T-cell (primary cell): Measurements from ENCODE around the gene PHF21A. TPM values are rescaled to one million over a fixed set of nuclear protein-coding genes. Genes with fewer than 3 reads are reported as not detected.

Source experiments
- ATAC-seq, 4 experiments: fragments of 200-7000 bp in 3 of 4; fragments of 150-1000 bp in 1 of 4; cut with Tn5 transposase; replicated peaks in 1 of 4; 1 replicate in 3 of 4; 2 replicates in 1 of 4; pipeline ENCODE4 v1.10.0; 2021; ENCODE audit warnings: moderate library complexity in 3 of 4, mild to moderate bottlenecking in 2 of 4, moderate number of reproducible peaks in 1 of 4
- CTCF ChIA-PET, 2 donors: fragments of 300-600 bp; sonication (Branson Sonifier 250); formaldehyde crosslinking; loops; one replicate each; lab custom pipeline; 2022; ENCODE audit warnings: antibody characterized with exemption in 2 of 2; lab: Charles Lee
- POLR2A ChIA-PET, 2 donors: fragments of 300-600 bp; sonication (Branson Sonifier 250); formaldehyde crosslinking; loops; one replicate each; lab custom pipeline; 2022; ENCODE audit warnings: antibody characterized with exemption in 2 of 2; lab: Charles Lee
- DNase-seq, 35 experiments: peaks; one replicate each; pipeline versions ENCODE4 v3.0.0 to v3.0.0-alpha.2; 2013 to 2023
- H3K27ac ChIP-seq: one replicate; pipeline ENCODE4 v1.5.1; 2013; ENCODE audit warnings: low read length
- H3K27me3 ChIP-seq, 2 experiments: replicated peaks in 1 of 2; 1 replicate in 1 of 2; 2 replicates in 1 of 2; pipeline versions ENCODE4 v1.6.1 to v1.7.0; 2013; ENCODE audit warnings: low read length in 1 of 2, mixed read lengths in 1 of 2; ENCODE audit not compliant: control insufficient read depth in 2 of 2, insufficient read depth in 2 of 2; ENCODE audit errors: extremely low read depth in 1 of 2
- H3K36me3 ChIP-seq, 2 donors: 1 replicate in 1 of 2; 2 replicates in 1 of 2; pipeline versions ENCODE4 v1.6.1 to v1.7.0; 2013; ENCODE audit warnings: low read length in 1 of 2; ENCODE audit not compliant: control insufficient read depth in 2 of 2, insufficient read depth in 1 of 2; ENCODE audit errors: extremely low read depth in 1 of 2
- H3K4me1 ChIP-seq, 2 experiments: 1 replicate in 1 of 2; 2 replicates in 1 of 2; pipeline versions ENCODE4 v1.6.1 to v1.7.0; 2013; ENCODE audit warnings: low read length in 2 of 2, mixed read lengths in 1 of 2; ENCODE audit not compliant: insufficient read depth in 2 of 2, control insufficient read depth in 1 of 2; ENCODE audit errors: extremely low read depth in 1 of 2
- H3K4me3 ChIP-seq, 2 donors: 1 replicate in 1 of 2; 2 replicates in 1 of 2; pipeline versions ENCODE4 v1.5.1 to v1.7.0; 2013; ENCODE audit warnings: mild to moderate bottlenecking in 2 of 2, low read length in 1 of 2, moderate library complexity in 1 of 2; ENCODE audit not compliant: control insufficient read depth in 1 of 2; ENCODE audit errors: extremely low read depth in 1 of 2
- H3K9me3 ChIP-seq: 2 replicates; pipeline ENCODE4 v1.7.0; 2013
- H3K27ac Mint-ChIP-seq, 2 donors: one replicate each; pipeline ENCODE4 v1.8.0; 2020 to 2021; ENCODE audit warnings: mild to moderate bottlenecking in 2 of 2, mixed read lengths in 2 of 2
- H3K27me3 Mint-ChIP-seq, 2 donors: one replicate each; pipeline ENCODE4 v1.8.0; 2021 to 2022; ENCODE audit warnings: mixed read lengths in 2 of 2
- H3K36me3 Mint-ChIP-seq: one replicate; pipeline ENCODE4 v1.8.0; 2021; ENCODE audit warnings: mixed read lengths
- H3K4me1 Mint-ChIP-seq, 3 donors: one replicate each; pipeline ENCODE4 v1.8.0; 2020 to 2022; ENCODE audit warnings: mixed read lengths in 3 of 3, mild to moderate bottlenecking in 1 of 3
- H3K4me3 Mint-ChIP-seq, 3 donors: one replicate each; pipeline ENCODE4 v1.8.0; 2020 to 2022; ENCODE audit warnings: mild to moderate bottlenecking in 3 of 3, mixed read lengths in 3 of 3, moderate library complexity in 3 of 3
- H3K9me3 Mint-ChIP-seq, 3 donors: one replicate each; pipeline ENCODE4 v1.8.0; 2020 to 2022; ENCODE audit warnings: mixed read lengths in 3 of 3
- WGBS: methylation state at CpG from one replicate; pipeline ENCODE4 v1.1.5; 2013; ENCODE audit warnings: missing lambda C conversion rate; ENCODE audit not compliant: insufficient coverage; 5-methylcytosine and 5-hydroxymethylcytosine counted together
- total RNA-seq, 35 experiments: library from RNA in 6 of 35; stranded (reverse) in 6 of 35; fragments of 120-200 nt in 1 of 35; gene quantifications; one replicate each; pipeline versions ENCODE4 v1.2.1 to v1.2.4 and lab custom pipeline; 2013 to 2026

PHF21A gene
- total RNA-seq, 5 donors from 2014 or later (not counting 1 experiment from before 2014, with no cell fraction given) = 45.5 to 82.9 (median 57.4) TPM

- no peak overlapping the region for H3K4me3 Mint-ChIP-seq
- ATAC-seq = no peak
- Histone ChIP-seq H3K4me1 (peaks cover 0 to 17% of the 10 kb centered on the region in 2 experiments), H3K4me3 (no peak overlapping the region), H3K27ac (no peak overlapping the region), H3K36me3 (no peaks in the 10 kb centered on the region), H3K9me3 (no peaks in the 10 kb centered on the region), H3K27me3 (peaks cover 3 to 82% of the 10 kb centered on the region in 2 experiments)
- ChIA-PET CTCF (no interaction called here), POLR2A (interaction anchor here in 1 of 2 donors (0.5 kb wide), 1 partner anchor 90 kb away, joined by 4 read pairs; no protein-coding TSS in a partner anchor)
- peaks cover 39 to 51% of the 10 kb centered on the region in 2 donors for H3K27me3 Mint-ChIP-seq
- H3K27ac Mint-ChIP-seq = no peak overlapping the region
- WGBS = 32% methylated on average over 19 of the region's 19 CpGs
- H3K36me3 Mint-ChIP-seq = no peaks in the 10 kb centered on the region
- H3K9me3 Mint-ChIP-seq = no peaks in the 10 kb centered on the region
- peaks cover 4 to 16% (median 9%) of the 10 kb centered on the region in 3 donors for H3K4me1 Mint-ChIP-seq
- no peak for DNase-seq
Observed at GRCh38 chr11:45896422-45896984, 224.8 kb downstream of the PHF21A start.

- 82% methylated on average over 5 of the region's 8 CpGs for WGBS
Observed at GRCh38 chr11:45895553-45896259, 225.5 kb downstream of the PHF21A start.

GRCh38 chr11:45894555-45895247 is 226.6 kb downstream of the PHF21A start:
- Mint-ChIP-seq H3K4me3 (no peak overlapping the region), H3K9me3 (no peaks in the 10 kb centered on the region), H3K27me3 (peaks cover 36 to 46% of the 10 kb centered on the region in 2 donors), H3K4me1 (peaks cover 2 to 16% (median 5%) of the 10 kb centered on the region in 3 donors), H3K27ac (no peak overlapping the region), H3K36me3 (no peaks in the 10 kb centered on the region)
- no peak overlapping the region for H3K4me3 ChIP-seq
- ATAC-seq = no peak
- WGBS = 72% methylated on average over 5 of the region's 6 CpGs
- H3K9me3 ChIP-seq = no peaks in the 10 kb centered on the region
- ChIA-PET POLR2A (no interaction called here), CTCF (no interaction called here)
- no peaks in the 10 kb centered on the region for H3K36me3 ChIP-seq
- no peak for DNase-seq
- H3K4me1 ChIP-seq = peaks cover 0 to 11% of the 10 kb centered on the region in 2 experiments
- no peak overlapping the region for H3K27ac ChIP-seq
- peaks cover 3 to 74% of the 10 kb centered on the region in 2 experiments for H3K27me3 ChIP-seq

More at GRCh38 chr11:45895553-45896259, 225.5 kb downstream of the PHF21A start:
- Histone ChIP-seq H3K27ac (no peak overlapping the region), H3K9me3 (no peaks in the 10 kb centered on the region), H3K4me1 (peaks cover 0 to 17% of the 10 kb centered on the region in 2 experiments), H3K36me3 (no peaks in the 10 kb centered on the region), H3K4me3 (no peak overlapping the region), H3K27me3 (peaks cover 3 to 79% of the 10 kb centered on the region in 2 experiments)
- Mint-ChIP-seq H3K36me3 (no peaks in the 10 kb centered on the region), H3K9me3 (no peaks in the 10 kb centered on the region), H3K4me3 (no peak overlapping the region), H3K27me3 (peaks cover 40 to 48% of the 10 kb centered on the region in 2 donors), H3K27ac (no peak overlapping the region), H3K4me1 (peaks cover 4 to 16% (median 8%) of the 10 kb centered on the region in 3 donors)
- no peak for ATAC-seq
- CTCF ChIA-PET = no interaction called here
- POLR2A ChIA-PET = interaction anchor here in 1 of 2 donors (0.5 kb wide), 1 partner anchor 91 kb away, joined by 4 read pairs; no protein-coding TSS in a partner anchor
- no peak for DNase-seq

- Mint-ChIP-seq H3K9me3 (no peaks in the 10 kb centered on the region), H3K27ac (no peak overlapping the region), H3K4me3 (no peak overlapping the region), H3K27me3 (peaks cover 31 to 35% of the 10 kb centered on the region in 2 donors), H3K4me1 (no peaks in the 10 kb centered on the region), H3K36me3 (no peaks in the 10 kb centered on the region)
- Histone ChIP-seq H3K4me1 (no peaks in the 10 kb centered on the region), H3K27ac (no peak overlapping the region), H3K27me3 (peaks cover 1 to 55% of the 10 kb centered on the region in 2 experiments), H3K36me3 (no peaks in the 10 kb centered on the region), H3K4me3 (no peak overlapping the region), H3K9me3 (no peaks in the 10 kb centered on the region)
- DNase-seq (no peak), ATAC-seq (no peak)
- ChIA-PET CTCF (no interaction called here), POLR2A (no interaction called here)
- WGBS = 90% methylated on average over 2 of the region's 5 CpGs
Observed at GRCh38 chr11:45892856-45893255, 228.4 kb downstream of the PHF21A start.

- no peak overlapping the region for H3K27ac ChIP-seq
- H3K9me3 Mint-ChIP-seq = no peaks in the 10 kb centered on the region
- ATAC-seq (no peak), DNase-seq (no peak)
- H3K4me3 ChIP-seq = no peak overlapping the region
- H3K27me3 ChIP-seq = peaks cover 0 to 42% of the 10 kb centered on the region in 2 experiments
- 88% methylated on average over 6 of the region's 9 CpGs for WGBS
- no peaks in the 10 kb centered on the region for H3K36me3 ChIP-seq
- CTCF ChIA-PET = no interaction called here
- POLR2A ChIA-PET = no interaction called here
- H3K4me1 ChIP-seq = peaks cover 0 to 3% of the 10 kb centered on the region in 2 experiments
- H3K27ac Mint-ChIP-seq = no peak overlapping the region
- H3K4me1 Mint-ChIP-seq = no peaks in the 10 kb centered on the region
- no peaks in the 10 kb centered on the region for H3K36me3 Mint-ChIP-seq
- no peak overlapping the region for H3K4me3 Mint-ChIP-seq
- no peaks in the 10 kb centered on the region for H3K9me3 ChIP-seq
- H3K27me3 Mint-ChIP-seq = peaks cover 27% of the 10 kb centered on the region in 2 donors
Observed at GRCh38 chr11:45890886-45891550, 230.2 kb downstream of the PHF21A start.

GRCh38 chr11:45889966-45890365 is 231.3 kb downstream of the PHF21A start:
- ChIA-PET CTCF (interaction anchor here in 1 of 2 donors (0.6 kb wide), 1 partner anchor 27 kb away, joined by 3 read pairs; no protein-coding TSS in a partner anchor), POLR2A (interaction anchor here in 1 of 2 donors (0.6 kb wide), 1 partner anchor 15 kb away, joined by 3 read pairs; no protein-coding TSS in a partner anchor)

More at GRCh38 chr11:45889966-45890365, 231.3 kb downstream of the PHF21A start:
- Histone ChIP-seq H3K4me1 (peaks cover 0 to 11% of the 10 kb centered on the region in 2 experiments), H3K27me3 (peaks cover 0 to 39% of the 10 kb centered on the region in 2 experiments), H3K4me3 (no peak overlapping the region), H3K27ac (no peak overlapping the region), H3K9me3 (no peaks in the 10 kb centered on the region), H3K36me3 (no peaks in the 10 kb centered on the region)
- Mint-ChIP-seq H3K9me3 (no peaks in the 10 kb centered on the region), H3K4me3 (no peak overlapping the region), H3K4me1 (peaks cover 4% of the 10 kb centered on the region in 3 donors), H3K27ac (no peak overlapping the region), H3K36me3 (no peaks in the 10 kb centered on the region), H3K27me3 (peaks cover 21 to 24% of the 10 kb centered on the region in 2 donors)
- WGBS = 91% methylated on average over 7 of the region's 9 CpGs
- ATAC-seq (no peak), DNase-seq (no peak)
